ENCODE results near the gene SPG7.

Gene SPG7

DNA sequence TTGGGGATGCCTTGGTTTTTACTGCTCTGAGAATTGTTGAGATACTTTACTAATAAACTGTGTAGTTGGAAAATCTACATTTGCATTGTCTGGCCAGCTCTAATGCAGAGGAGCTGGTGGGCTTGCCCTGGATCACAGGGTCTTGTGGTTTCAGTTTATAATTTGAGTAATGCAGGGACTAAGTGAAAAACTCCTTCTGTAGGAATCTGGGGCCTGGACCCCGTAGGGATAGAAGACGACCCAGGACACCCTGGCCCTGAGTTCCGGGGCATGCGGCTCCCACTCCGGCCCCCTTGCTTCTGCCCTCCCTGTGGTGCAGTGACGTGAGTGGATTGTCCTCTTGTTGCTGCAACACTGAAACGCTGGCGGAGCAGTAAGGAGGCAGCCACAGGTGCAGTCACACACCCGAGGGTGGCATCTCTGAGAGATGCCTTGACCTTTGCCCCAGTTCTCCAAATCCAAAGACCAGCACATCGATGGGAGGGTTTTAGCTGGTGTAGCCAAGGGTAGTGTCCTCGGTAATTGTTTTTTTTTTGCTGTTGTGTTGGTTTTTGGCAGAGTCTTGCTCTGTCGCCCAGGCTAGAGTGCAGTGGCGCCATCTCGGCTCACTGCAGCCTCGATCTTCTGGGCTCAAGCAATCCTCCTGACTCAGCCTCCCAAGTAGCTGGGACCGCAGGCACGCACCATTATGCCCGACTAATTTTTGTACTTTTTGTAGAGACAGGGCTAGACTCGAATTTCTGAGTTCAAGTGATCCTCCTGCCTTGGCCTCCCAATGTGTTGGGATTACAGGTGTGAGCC, 49.7 kb downstream of the SPG7 start:
- H3K9me3 ChIP-seq (ENCODE audit: severe bottlenecking) = no peaks in the 10 kb centered on the region
- ATAC-seq (ENCODE audit: low read depth) (no peak), DNase-seq (ENCODE audit: low spot score) (no peak)
- H3K4me1 ChIP-seq (ENCODE audit: insufficient read depth, poor library complexity, severe bottlenecking) = peaks cover 11% of the 10 kb centered on the region
- H3K27me3 ChIP-seq (ENCODE audit: insufficient read depth, poor library complexity, severe bottlenecking) = no peaks in the 10 kb centered on the region
- H3K36me3 ChIP-seq (ENCODE audit: low read depth) = peaks cover 56% of the 10 kb centered on the region
- no peak overlapping the region for H3K4me3 ChIP-seq (ENCODE audit: severe bottlenecking)
- H3K27ac ChIP-seq (ENCODE audit: poor library complexity, severe bottlenecking) = peak overlapping the region; percentile 85
- TF ChIP-seq, protein P1, sequence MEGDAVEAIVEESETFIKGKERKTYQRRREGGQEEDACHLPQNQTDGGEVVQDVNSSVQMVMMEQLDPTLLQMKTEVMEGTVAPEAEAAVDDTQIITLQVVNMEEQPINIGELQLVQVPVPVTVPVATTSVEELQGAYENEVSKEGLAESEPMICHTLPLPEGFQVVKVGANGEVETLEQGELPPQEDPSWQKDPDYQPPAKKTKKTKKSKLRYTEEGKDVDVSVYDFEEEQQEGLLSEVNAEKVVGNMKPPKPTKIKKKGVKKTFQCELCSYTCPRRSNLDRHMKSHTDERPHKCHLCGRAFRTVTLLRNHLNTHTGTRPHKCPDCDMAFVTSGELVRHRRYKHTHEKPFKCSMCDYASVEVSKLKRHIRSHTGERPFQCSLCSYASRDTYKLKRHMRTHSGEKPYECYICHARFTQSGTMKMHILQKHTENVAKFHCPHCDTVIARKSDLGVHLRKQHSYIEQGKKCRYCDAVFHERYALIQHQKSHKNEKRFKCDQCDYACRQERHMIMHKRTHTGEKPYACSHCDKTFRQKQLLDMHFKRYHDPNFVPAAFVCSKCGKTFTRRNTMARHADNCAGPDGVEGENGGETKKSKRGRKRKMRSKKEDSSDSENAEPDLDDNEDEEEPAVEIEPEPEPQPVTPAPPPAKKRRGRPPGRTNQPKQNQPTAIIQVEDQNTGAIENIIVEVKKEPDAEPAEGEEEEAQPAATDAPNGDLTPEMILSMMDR (IDR thresholded peaks at IDR 0.05; ENCODE audit: poor library complexity, severe bottlenecking) = peak; percentile 38

DNA sequence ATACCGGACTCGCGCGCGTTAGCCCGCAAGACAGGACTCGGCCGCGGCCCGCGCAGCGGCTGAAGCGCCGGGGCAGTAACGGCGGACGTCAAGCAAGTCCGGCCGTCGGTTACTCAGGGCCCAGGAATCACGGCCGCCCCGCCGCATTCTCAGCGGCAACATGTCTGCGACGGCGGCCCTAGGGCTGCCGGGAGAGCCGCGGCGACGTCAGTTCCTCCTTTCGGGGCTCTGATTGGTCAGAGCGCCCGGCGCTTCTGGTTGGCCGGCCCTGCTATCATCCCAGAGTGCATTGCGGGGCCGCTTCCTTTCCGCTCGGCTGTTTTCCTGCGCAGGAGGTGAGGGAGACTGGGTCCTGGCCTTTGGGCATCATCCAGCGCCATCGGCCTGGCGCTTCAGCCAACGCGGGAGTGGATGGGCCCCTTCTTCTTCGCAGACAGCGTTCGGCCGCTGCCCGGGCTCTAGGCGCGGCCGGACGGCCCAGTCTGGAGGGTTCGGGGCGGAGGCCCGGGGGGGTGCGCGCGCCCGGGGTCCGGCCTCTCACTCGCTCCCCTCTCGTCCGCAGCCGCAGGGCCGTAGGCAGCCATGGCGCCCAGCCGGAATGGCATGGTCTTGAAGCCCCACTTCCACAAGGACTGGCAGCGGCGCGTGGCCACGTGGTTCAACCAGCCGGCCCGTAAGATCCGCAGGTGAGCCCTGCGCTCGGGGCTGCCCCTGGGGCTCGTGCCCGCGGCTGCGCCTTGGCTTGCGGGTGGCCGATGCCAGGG, 52.4 kb downstream of the SPG7 start, which contains the start of gene RPL13:
Gene RPL13, plus strand, starts transcription at position 305 of the 764 bp plus-strand sequence. Its CDS starts 278 bp downstream, at position 583.
- Histone ChIP-seq H3K36me3 (ENCODE audit: low read depth) (peaks cover 58% of the 10 kb centered on the region), H3K9me3 (ENCODE audit: severe bottlenecking) (no peaks in the 10 kb centered on the region), H3K27ac (ENCODE audit: poor library complexity, severe bottlenecking) (peak within 1 kb of the TSS; percentile 85), H3K4me1 (ENCODE audit: insufficient read depth, poor library complexity, severe bottlenecking) (peaks cover 24% of the 10 kb centered on the region), H3K4me3 (ENCODE audit: severe bottlenecking) (peak within 1 kb of the TSS; percentile 76), H3K27me3 (ENCODE audit: insufficient read depth, poor library complexity, severe bottlenecking) (no peaks in the 10 kb centered on the region)
- TF ChIP-seq, protein P1 (IDR thresholded peaks at IDR 0.05; ENCODE audit: poor library complexity, severe bottlenecking) = no peak
- peak; percentile 77 for ATAC-seq (ENCODE audit: low read depth)
- peak; percentile 95 for DNase-seq (ENCODE audit: low spot score)

DNA sequence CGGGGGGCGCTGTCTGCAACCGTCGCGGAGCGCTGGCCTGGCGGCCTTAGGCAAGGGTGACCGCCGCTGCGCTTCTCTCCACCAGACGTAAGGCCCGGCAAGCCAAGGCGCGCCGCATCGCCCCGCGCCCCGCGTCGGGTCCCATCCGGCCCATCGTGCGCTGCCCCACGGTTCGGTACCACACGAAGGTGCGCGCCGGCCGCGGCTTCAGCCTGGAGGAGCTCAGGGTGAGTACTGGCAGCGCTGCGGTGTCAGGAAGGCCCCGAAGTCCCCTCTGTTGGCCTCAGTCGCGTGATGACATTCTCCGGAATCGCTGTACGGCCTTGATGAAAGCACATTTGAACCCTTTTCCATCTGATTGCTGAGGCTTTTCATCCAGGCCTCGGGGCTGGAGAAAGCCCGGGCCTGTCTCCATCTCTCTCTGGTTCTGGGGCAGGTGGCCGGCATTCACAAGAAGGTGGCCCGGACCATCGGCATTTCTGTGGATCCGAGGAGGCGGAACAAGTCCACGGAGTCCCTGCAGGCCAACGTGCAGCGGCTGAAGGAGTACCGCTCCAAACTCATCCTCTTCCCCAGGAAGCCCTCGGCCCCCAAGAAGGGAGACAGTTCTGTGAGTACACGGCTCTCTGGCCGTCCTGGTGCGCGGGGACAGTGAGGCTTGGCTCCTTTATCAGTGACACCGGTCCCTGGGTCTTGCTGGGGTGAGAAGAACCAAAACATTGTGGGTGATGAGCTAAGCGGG, 53.1 kb downstream of the SPG7 start:
- DNase-seq (ENCODE audit: low spot score) (no peak), ATAC-seq (ENCODE audit: low read depth) (no peak)
- H3K27ac ChIP-seq (ENCODE audit: poor library complexity, severe bottlenecking) = peak overlapping the region; percentile 85
- H3K36me3 ChIP-seq (ENCODE audit: low read depth) = peaks cover 52% of the 10 kb centered on the region
- TF ChIP-seq, protein P1 (IDR thresholded peaks at IDR 0.05; ENCODE audit: poor library complexity, severe bottlenecking) = no peak
- H3K4me3 ChIP-seq (ENCODE audit: severe bottlenecking) = peak overlapping the region; percentile 76
- H3K27me3 ChIP-seq (ENCODE audit: insufficient read depth, poor library complexity, severe bottlenecking) = no peaks in the 10 kb centered on the region
- H3K9me3 ChIP-seq (ENCODE audit: severe bottlenecking) = no peaks in the 10 kb centered on the region
- peaks cover 25% of the 10 kb centered on the region for H3K4me1 ChIP-seq (ENCODE audit: insufficient read depth, poor library complexity, severe bottlenecking)

DNA sequence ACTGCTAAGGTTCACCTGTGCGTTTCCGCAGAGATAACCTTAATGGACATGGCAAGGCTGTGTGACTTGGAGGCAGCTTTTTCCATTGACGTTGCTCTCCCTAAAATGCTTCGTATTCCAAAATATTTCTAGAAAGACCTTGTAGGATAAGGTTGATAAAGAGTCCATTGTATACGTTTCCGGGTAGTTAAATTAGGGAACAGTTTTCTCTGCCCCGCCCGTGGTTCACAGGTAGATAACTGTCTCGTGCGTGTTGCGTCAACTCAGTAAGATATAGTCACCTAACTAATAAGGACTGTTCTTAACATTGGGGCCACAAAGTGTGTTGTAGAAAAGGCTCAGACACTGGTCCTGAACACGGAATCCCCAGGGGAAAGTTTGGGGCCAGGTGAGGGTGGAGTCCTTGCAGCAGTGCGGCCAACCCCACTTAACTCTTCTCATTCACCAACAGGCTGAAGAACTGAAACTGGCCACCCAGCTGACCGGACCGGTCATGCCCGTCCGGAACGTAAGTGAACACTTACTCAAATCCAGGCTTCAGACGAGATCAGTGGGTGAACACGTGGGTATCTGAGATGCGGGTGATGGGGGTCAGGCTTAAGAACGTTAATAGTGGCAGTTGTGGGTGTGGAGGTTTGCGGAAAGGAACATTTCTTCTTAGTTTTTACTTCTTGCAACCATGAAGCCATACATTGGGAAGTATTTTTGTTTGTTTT, 53.8 kb downstream of the SPG7 start:
- ATAC-seq (ENCODE audit: low read depth) = no peak
- H3K27me3 ChIP-seq (ENCODE audit: insufficient read depth, poor library complexity, severe bottlenecking) = no peaks in the 10 kb centered on the region
- DNase-seq (ENCODE audit: low spot score) = no peak
- H3K27ac ChIP-seq (ENCODE audit: poor library complexity, severe bottlenecking) = peak overlapping the region; percentile 85
- TF ChIP-seq, protein P1 (IDR thresholded peaks at IDR 0.05; ENCODE audit: poor library complexity, severe bottlenecking) = no peak
- H3K4me3 ChIP-seq (ENCODE audit: severe bottlenecking) = peak overlapping the region; percentile 76
- H3K36me3 ChIP-seq (ENCODE audit: low read depth) = peaks cover 50% of the 10 kb centered on the region
- peaks cover 25% of the 10 kb centered on the region for H3K4me1 ChIP-seq (ENCODE audit: insufficient read depth, poor library complexity, severe bottlenecking)
- no peaks in the 10 kb centered on the region for H3K9me3 ChIP-seq (ENCODE audit: severe bottlenecking)

All from RWPE2 (cell line).